Endothelial cell of umbilical vein (primary cell): ENCODE measurements around the gene FAM241B. TPM values are rescaled to one million over a fixed set of nuclear protein-coding genes. Genes with fewer than 3 reads are reported as not detected.

Experiments
- BruUV-seq: library from RNA; stranded (reverse); fragments of 400-500 nt; replicated peaks from 2 replicates; lab custom pipeline; 2021; lab: Mats Ljungman, UMichigan
- CTCF ChIA-PET: fragments of 300-600, 350-600 bp; sonication (Branson Sonifier 250); formaldehyde crosslinking; loops from one replicate; lab custom pipeline; 2021; ENCODE audit warnings: antibody characterized with exemption, inconsistent platforms; lab: Charles Lee
- POLR2A ChIA-PET: fragments of 300-600, 350-600 bp; sonication (Branson Sonifier 250); formaldehyde crosslinking; loops from one replicate; lab custom pipeline; 2021; ENCODE audit warnings: antibody characterized with exemption, inconsistent platforms; lab: Charles Lee
- DNase-seq: peaks from one replicate; pipeline ENCODE4 v3.0.0-alpha.2; 2011; ENCODE audit warnings: low read depth, low spot score
- FAIRE-seq: peaks from 2 replicates; lab custom pipeline; 2011; peaks lifted over from hg19 to GRCh38; lab: Jason Lieb, UNC
- H2AFZ ChIP-seq: 2 replicates; pipeline ENCODE4 v1.6.0; 2012; ENCODE audit warnings: low read depth, low read length, control low read depth, inconsistent platforms
- H3K27ac ChIP-seq: 2 replicates; pipeline ENCODE4 v1.5.1; 2011; ENCODE audit warnings: low read depth, mild to moderate bottlenecking, control low read depth, low read length, moderate library complexity; ENCODE audit not compliant: insufficient read depth
- H3K27me3 ChIP-seq, 2 experiments: 2 replicates each; pipeline versions ENCODE4 v1.6.0 to v1.6.1; 2011; ENCODE audit warnings: low read length in 2 of 2, mixed read lengths in 1 of 2; ENCODE audit not compliant: control insufficient read depth in 2 of 2, insufficient read depth in 2 of 2
- H3K36me3 ChIP-seq, 2 experiments: 2 replicates in 1 of 2; 3 replicates in 1 of 2; pipeline ENCODE4 v1.5.1; 2011; ENCODE audit warnings: low read length in 2 of 2, mild to moderate bottlenecking in 1 of 2, moderate library complexity in 1 of 2; ENCODE audit not compliant: control insufficient read depth in 2 of 2, insufficient read depth in 2 of 2; ENCODE audit errors: extremely low read depth in 1 of 2
- H3K4me1 ChIP-seq: 3 replicates; pipeline ENCODE4 v1.5.1; 2011; ENCODE audit warnings: mild to moderate bottlenecking, low read length; ENCODE audit not compliant: control insufficient read depth, insufficient read depth; ENCODE audit errors: extremely low read depth
- H3K4me2 ChIP-seq: 2 replicates; pipeline ENCODE4 v1.6.1; 2011; ENCODE audit warnings: low read length, control low read depth, mixed read lengths; ENCODE audit not compliant: insufficient read depth
- H3K4me3 ChIP-seq, 3 experiments: fragments of 200-600 bp in 1 of 3; sonication (generic), shearing (Covaris generic) in 1 of 3; replicated peaks in 1 of 3; 2 replicates each; pipeline ENCODE4 v1.5.1; 2011 to 2016; ENCODE audit warnings: control low read depth in 3 of 3, low read length in 3 of 3, mild to moderate bottlenecking in 2 of 3, inconsistent platforms in 1 of 3, low read depth in 1 of 3, moderate library complexity in 1 of 3; ENCODE audit not compliant: insufficient read depth in 1 of 3
- H3K79me2 ChIP-seq: 2 replicates; pipeline ENCODE4 v1.6.0; 2012; ENCODE audit warnings: low read length, inconsistent platforms; ENCODE audit not compliant: control insufficient read depth, insufficient read depth
- H3K9ac ChIP-seq: replicated peaks from 2 replicates; pipeline ENCODE3; 2011; ENCODE audit warnings: low read length, control low read depth; ENCODE audit not compliant: insufficient read depth; ENCODE audit errors: extremely low read depth
- H3K9me1 ChIP-seq: replicated peaks from 3 replicates; pipeline ENCODE4 v1.6.0; 2011; ENCODE audit warnings: mild to moderate bottlenecking, low read length; ENCODE audit not compliant: control insufficient read depth, insufficient read depth; ENCODE audit errors: extremely low read depth
- H3K9me3 ChIP-seq: replicated peaks from 2 replicates; pipeline ENCODE4 v1.5.1; 2012; ENCODE audit warnings: low read length, inconsistent platforms; ENCODE audit not compliant: control insufficient read depth, insufficient read depth
- H4K20me1 ChIP-seq: replicated peaks from 2 replicates; pipeline ENCODE3; 2011; ENCODE audit warnings: mild to moderate bottlenecking, low read length; ENCODE audit not compliant: control insufficient read depth, insufficient read depth; ENCODE audit errors: extremely low read depth
- EZH2 ChIP-seq: IDR thresholded peaks from 2 replicates; pipeline ENCODE4 v1.6.1; 2012; ENCODE audit warnings: borderline replicate concordance, low read depth, mild to moderate bottlenecking, moderate library complexity, low read length, inconsistent platforms; ENCODE audit not compliant: severe bottlenecking
- FOS ChIP-seq: IDR thresholded peaks from 2 replicates; pipeline ENCODE4 v1.6.1; 2011; ENCODE audit warnings: mild to moderate bottlenecking, low read length, moderate library complexity, borderline replicate concordance; ENCODE audit not compliant: insufficient read depth
- GATA2 ChIP-seq: IDR thresholded peaks from 2 replicates; pipeline ENCODE4 v1.7.0; 2011; ENCODE audit warnings: low read depth, mild to moderate bottlenecking, moderate library complexity, mixed read lengths, low read length; ENCODE audit not compliant: insufficient read length, insufficient read depth
- JUN ChIP-seq: IDR thresholded peaks from 2 replicates; pipeline ENCODE4 v1.6.1; 2011; ENCODE audit warnings: borderline replicate concordance, low read depth; ENCODE audit not compliant: insufficient read length, insufficient read depth
- MYC ChIP-seq: IDR thresholded peaks from one replicate; pipeline ENCODE4 v1.6.1; 2011; ENCODE audit warnings: mild to moderate bottlenecking, low read depth, low read length
- POLR2A ChIP-seq: IDR thresholded peaks from 2 replicates; pipeline ENCODE4 v1.6.1; 2012; ENCODE audit warnings: low read depth, mild to moderate bottlenecking, control low read depth, low read length
- POLR2AphosphoS5 ChIP-seq: IDR thresholded peaks from 2 replicates; pipeline ENCODE4 v1.6.1; 2012; ENCODE audit warnings: low read depth, mild to moderate bottlenecking, control low read depth, low read length, moderate library complexity; ENCODE audit not compliant: insufficient read depth
- dilution Hi-C: fragments of 300-500 bp; cut with MboI; formaldehyde crosslinking; loops from one replicate; pipeline ENCODE4 v1.15.0; 2019; ENCODE audit warnings: low sequenced_read_pairs; ENCODE audit not compliant: extremely low pct_ligation_motif_present
- intact Hi-C: fragments of 100-400 bp; cut with micrococcal nuclease; formaldehyde crosslinking; loops from one replicate; pipeline ENCODE4 v1.10.0; 2022
- polyA plus RNA-seq, 4 experiments: library from polyadenylated mRNA; depleted of rRNA in 3 of 4; stranded (reverse) in 3 of 4; unstranded in 1 of 4; fragments of >200 nt; gene quantifications; 2 replicates each; pipeline versions ENCODE4 v1.2.1 to v1.2.3, GENCODE V29; 2011 to 2012; ENCODE audit warnings: missing spikeins in 1 of 4
- total RNA-seq: library from RNA; stranded (reverse); gene quantifications from 2 replicates; pipeline ENCODE4 v1.2.3, GENCODE V29; 2021
- TF ChIP-seq, protein P1 (sequence below): IDR thresholded peaks from 2 replicates; pipeline ENCODE4 v1.6.1; 2011; ENCODE audit not compliant: insufficient read depth, insufficient read length
- TF ChIP-seq, protein P2 (sequence below), 2 donors: IDR thresholded peaks; 1 replicate in 1 of 2; 2 replicates in 1 of 2; pipeline ENCODE4 v1.5.1; 2011; ENCODE audit warnings: low read length in 2 of 2, mild to moderate bottlenecking in 2 of 2, moderate library complexity in 2 of 2, control low read depth in 1 of 2, inconsistent platforms in 1 of 2, low read depth in 1 of 2; ENCODE audit not compliant: insufficient read depth in 1 of 2; ENCODE audit errors: extremely low read depth in 1 of 2

The FAM241B gene
- total and polyA plus RNA-seq, 2 donors (not counting 3 experiments of a cell fraction or from before 2014, with no cell fraction given) = 0.23 TPM; not detected in 1

DNA sequence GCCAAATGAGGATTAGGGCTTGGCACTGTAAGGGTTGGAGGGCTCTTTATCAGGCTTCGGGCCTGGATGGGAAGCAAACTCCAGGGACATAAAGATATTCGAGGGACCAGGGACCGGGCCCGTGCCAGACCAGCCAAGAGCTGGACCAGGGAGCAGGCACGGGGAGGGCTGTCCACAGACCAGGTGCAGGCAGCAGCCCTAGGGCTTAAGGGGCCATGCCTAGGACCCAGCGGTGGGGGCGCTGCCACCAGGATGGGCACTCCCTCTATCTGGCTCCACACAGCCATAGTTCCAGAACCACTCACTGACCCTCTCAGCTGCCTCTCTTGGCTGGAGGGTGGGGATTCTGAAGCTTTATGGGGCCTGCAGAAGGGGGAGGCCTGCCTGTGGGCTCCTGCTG, 32.9 kb downstream of the FAM241B start:
- DNase-seq = no peak
- TF ChIP-seq POLR2A (no peak), EZH2 (no peak), MYC (no peak), JUN (no peak), POLR2AphosphoS5 (no peak), GATA2 (no peak), FOS (no peak)
- TF ChIP-seq, protein P1, sequence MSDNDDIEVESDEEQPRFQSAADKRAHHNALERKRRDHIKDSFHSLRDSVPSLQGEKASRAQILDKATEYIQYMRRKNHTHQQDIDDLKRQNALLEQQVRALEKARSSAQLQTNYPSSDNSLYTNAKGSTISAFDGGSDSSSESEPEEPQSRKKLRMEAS = no peak
- TF ChIP-seq, protein P2, sequence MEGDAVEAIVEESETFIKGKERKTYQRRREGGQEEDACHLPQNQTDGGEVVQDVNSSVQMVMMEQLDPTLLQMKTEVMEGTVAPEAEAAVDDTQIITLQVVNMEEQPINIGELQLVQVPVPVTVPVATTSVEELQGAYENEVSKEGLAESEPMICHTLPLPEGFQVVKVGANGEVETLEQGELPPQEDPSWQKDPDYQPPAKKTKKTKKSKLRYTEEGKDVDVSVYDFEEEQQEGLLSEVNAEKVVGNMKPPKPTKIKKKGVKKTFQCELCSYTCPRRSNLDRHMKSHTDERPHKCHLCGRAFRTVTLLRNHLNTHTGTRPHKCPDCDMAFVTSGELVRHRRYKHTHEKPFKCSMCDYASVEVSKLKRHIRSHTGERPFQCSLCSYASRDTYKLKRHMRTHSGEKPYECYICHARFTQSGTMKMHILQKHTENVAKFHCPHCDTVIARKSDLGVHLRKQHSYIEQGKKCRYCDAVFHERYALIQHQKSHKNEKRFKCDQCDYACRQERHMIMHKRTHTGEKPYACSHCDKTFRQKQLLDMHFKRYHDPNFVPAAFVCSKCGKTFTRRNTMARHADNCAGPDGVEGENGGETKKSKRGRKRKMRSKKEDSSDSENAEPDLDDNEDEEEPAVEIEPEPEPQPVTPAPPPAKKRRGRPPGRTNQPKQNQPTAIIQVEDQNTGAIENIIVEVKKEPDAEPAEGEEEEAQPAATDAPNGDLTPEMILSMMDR (IDR thresholded peaks at IDR 0.05; ENCODE audit: extremely low read depth in 1 of 2, insufficient read depth in 1 of 2, low read depth in 1 of 2, low read length in 2 of 2) = no peak
- CTCF ChIA-PET = interaction anchor here (1.0 to 2.1 kb wide), 2 partner anchors 16 to 53 kb away, joined by 3 to 4 read pairs; no protein-coding TSS in a partner anchor

More for the DNA sequence above, 32.9 kb downstream of the FAM241B start:
- Histone ChIP-seq H2AFZ (no peak overlapping the region), H3K27ac (no peak overlapping the region), H3K27me3 (peaks cover 5 to 26% of the 10 kb centered on the region in 2 experiments), H3K9me3 (no peaks in the 10 kb centered on the region), H3K79me2 (no peaks in the 10 kb centered on the region), H3K4me2 (no peak overlapping the region), H3K4me3 (no peak overlapping the region), H3K4me1 (no peaks in the 10 kb centered on the region), H3K9me1 (no peaks in the 10 kb centered on the region), H4K20me1 (no peaks in the 10 kb centered on the region), H3K9ac (no peak overlapping the region), H3K36me3 (no peaks in the 10 kb centered on the region)
- dilution Hi-C loops = no loop called here
- BruUV-seq = no TSS peak
- intact Hi-C loops = no loop called here
- POLR2A ChIA-PET = no interaction called here
- FAIRE-seq = no peak
